ENCODE results near the gene COPG1.

Gene COPG1

GRCh38 chr3:129315223-129315997 is 66.0 kb downstream of the COPG1 start:
- DNase-seq = no peak

- no peak for DNase-seq
Measured at GRCh38 chr3:129315998-129316247, 66.5 kb downstream of the COPG1 start.

GRCh38 chr3:129316248-129317013 is 67.0 kb downstream of the COPG1 start:
- DNase-seq = peak; percentile 88

GRCh38 chr3:129317014-129317771 is 67.8 kb downstream of the COPG1 start:
- no peak for DNase-seq

GRCh38 chr3:129317848-129318247 is 68.4 kb downstream of the COPG1 start:
- no peak for DNase-seq

GRCh38 chr3:129318921-129319320 is 69.5 kb downstream of the COPG1 start:
- no peak for DNase-seq

GRCh38 chr3:129320261-129320660 is 70.9 kb downstream of the COPG1 start:
- DNase-seq = no peak

- DNase-seq = no peak
Measured at GRCh38 chr3:129320825-129321487, 71.5 kb downstream of the COPG1 start.

- DNase-seq = no peak
Measured at GRCh38 chr3:129321887-129322286, 72.5 kb downstream of the COPG1 start.

GRCh38 chr3:129323651-129324294 is 74.4 kb downstream of the COPG1 start:
- no peak for DNase-seq

- no peak for DNase-seq
Measured at GRCh38 chr3:129324855-129325254, 75.4 kb downstream of the COPG1 start.

- DNase-seq = no peak
Measured at GRCh38 chr3:129325383-129325782, 76.0 kb downstream of the COPG1 start.

GRCh38 chr3:129326138-129326537 is 76.7 kb downstream of the COPG1 start:
- no peak for DNase-seq

GRCh38 chr3:129326595-129326994 is 77.2 kb downstream of the COPG1 start:
- DNase-seq = no peak
